KMS-11 (cell line): Measurements from ENCODE around the gene GGACT.
A peak's percentile ranks its signal among the peaks of the same experiment; 100 is the strongest.

Experiments used
- H2AFZ ChIP-seq: fragments of 200-600 bp; sonication (generic); 2 replicates; pipeline ENCODE4 v1.6.1; 2016; ENCODE audit warnings: antibody characterized with exemption, mixed run types, low read depth
- H3K27ac ChIP-seq: fragments of 200-600 bp; sonication (generic); 2 replicates; pipeline ENCODE4 v1.6.1; 2016; ENCODE audit warnings: mild to moderate bottlenecking, mixed run types
- H3K27me3 ChIP-seq: fragments of 200-600 bp; sonication (generic); 2 replicates; pipeline ENCODE4 v1.6.1; 2017; ENCODE audit warnings: mild to moderate bottlenecking, low read depth, mixed run types, moderate library complexity; ENCODE audit not compliant: insufficient read depth
- H3K36me3 ChIP-seq: fragments of 200-600 bp; sonication (generic); 2 replicates; pipeline ENCODE4 v1.6.1; 2017; ENCODE audit warnings: mild to moderate bottlenecking, mixed run types; ENCODE audit not compliant: insufficient read depth
- H3K4me1 ChIP-seq: fragments of 200-600 bp; sonication (generic); 2 replicates; pipeline ENCODE4 v1.6.1; 2016; ENCODE audit warnings: mild to moderate bottlenecking, low read depth, mixed run types; ENCODE audit not compliant: poor library complexity, severe bottlenecking
- H3K4me2 ChIP-seq: fragments of 200-600 bp; sonication (generic); 2 replicates; pipeline ENCODE4 v1.7.0; 2016; ENCODE audit warnings: mild to moderate bottlenecking, mixed run types
- H3K4me3 ChIP-seq: fragments of 200-600 bp; sonication (generic); IDR thresholded peaks from 2 replicates; pipeline ENCODE4 v1.6.1; 2017; ENCODE audit warnings: low read depth, low read length, mixed read lengths; ENCODE audit not compliant: insufficient read depth
- H3K79me2 ChIP-seq: fragments of 200-600 bp; sonication (generic); 2 replicates; pipeline ENCODE4 v1.6.1; 2016; ENCODE audit warnings: low read depth, mixed run types; ENCODE audit not compliant: insufficient read depth
- H3K9ac ChIP-seq: fragments of 200-600 bp; sonication (generic); 2 replicates; pipeline ENCODE4 v1.6.1; 2016; ENCODE audit warnings: mild to moderate bottlenecking, mixed run types
- H4K20me1 ChIP-seq: fragments of 200-600 bp; sonication (generic); 2 replicates; pipeline ENCODE4 v1.6.1; 2016; ENCODE audit warnings: mild to moderate bottlenecking, mixed run types; ENCODE audit not compliant: insufficient read depth
- CTCF ChIP-seq: fragments of 200-600 bp; sonication (generic); conservative IDR thresholded peaks from 2 replicates; pipeline ENCODE4 v1.6.1; 2017; ENCODE audit warnings: low read depth, mild to moderate bottlenecking, antibody characterized with exemption, low read length, moderate library complexity, mixed read lengths

Gene GGACT

GRCh38 chr13:100503622-100504021, 85.0 kb downstream of the GGACT start:
- Histone ChIP-seq H3K27ac (no peak overlapping the region), H4K20me1 (no peaks in the 10 kb centered on the region), H3K36me3 (no peaks in the 10 kb centered on the region), H3K4me3 (no peak overlapping the region), H3K4me1 (peaks cover 13% of the 10 kb centered on the region), H2AFZ (no peak overlapping the region), H3K9ac (no peak overlapping the region), H3K27me3 (no peaks in the 10 kb centered on the region), H3K4me2 (no peak overlapping the region), H3K79me2 (no peaks in the 10 kb centered on the region)
- no peak for TF ChIP-seq CTCF

DNA sequence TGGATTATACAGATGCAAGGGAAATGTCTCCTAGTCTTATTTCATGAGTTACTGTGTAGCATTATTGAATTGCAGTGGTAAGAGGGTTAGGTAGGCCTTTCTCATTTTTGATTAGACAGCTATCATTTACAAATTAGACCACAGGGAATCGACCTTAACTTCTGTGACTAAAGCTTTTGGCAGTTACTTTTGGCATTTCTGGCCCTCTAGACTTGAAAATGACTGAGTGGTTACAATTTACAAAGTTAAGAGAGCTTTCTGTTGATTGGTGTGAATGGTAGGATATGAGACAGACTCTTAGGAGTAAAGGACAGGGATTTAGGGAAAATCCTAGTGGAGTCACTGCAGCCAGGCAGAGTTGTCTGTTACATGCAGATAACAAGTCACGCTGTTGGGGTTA, 86.1 kb downstream of the GGACT start:
- H3K9ac ChIP-seq: no peak overlapping the region
- no peaks in the 10 kb centered on the region for H3K79me2 ChIP-seq
- peaks cover 24% of the 10 kb centered on the region for H3K4me1 ChIP-seq
- no peaks in the 10 kb centered on the region for H4K20me1 ChIP-seq
- TF ChIP-seq CTCF: no peak
- H3K36me3 ChIP-seq: no peaks in the 10 kb centered on the region
- H3K4me2 ChIP-seq: no peak overlapping the region
- no peak overlapping the region for H3K27ac ChIP-seq
- H3K27me3 ChIP-seq: no peaks in the 10 kb centered on the region
- no peak overlapping the region for H3K4me3 ChIP-seq
- H2AFZ ChIP-seq: no peak overlapping the region

- no peak for TF ChIP-seq CTCF
- H3K27me3 ChIP-seq: no peaks in the 10 kb centered on the region
- no peak overlapping the region for H3K4me3 ChIP-seq
- no peaks in the 10 kb centered on the region for H4K20me1 ChIP-seq
- H2AFZ ChIP-seq: no peak overlapping the region
- H3K4me1 ChIP-seq: peaks cover 37% of the 10 kb centered on the region
- peak overlapping the region; percentile 90 for H3K27ac ChIP-seq
- no peaks in the 10 kb centered on the region for H3K36me3 ChIP-seq
- H3K79me2 ChIP-seq: no peaks in the 10 kb centered on the region
- H3K9ac ChIP-seq: peak overlapping the region; percentile 53; the same call in 1 of the 2 replicates
- H3K4me2 ChIP-seq: peak overlapping the region; percentile 44
Measured at GRCh38 chr13:100497389-100497788, 91.2 kb downstream of the GGACT start.

GRCh38 chr13:100495455-100495854, 93.1 kb downstream of the GGACT start:
- Histone ChIP-seq H3K36me3 (no peaks in the 10 kb centered on the region), H3K27ac (no peak overlapping the region), H2AFZ (no peak overlapping the region), H3K9ac (no peak overlapping the region), H3K4me1 (peaks cover 51% of the 10 kb centered on the region), H3K4me2 (no peak overlapping the region), H3K79me2 (no peaks in the 10 kb centered on the region), H4K20me1 (no peaks in the 10 kb centered on the region), H3K4me3 (no peak overlapping the region), H3K27me3 (no peaks in the 10 kb centered on the region)
- TF ChIP-seq CTCF: no peak

GRCh38 chr13:100493418-100493817, 95.2 kb downstream of the GGACT start:
- no peaks in the 10 kb centered on the region for H3K36me3 ChIP-seq
- H4K20me1 ChIP-seq: no peaks in the 10 kb centered on the region
- H3K4me2 ChIP-seq: no peak overlapping the region
- TF ChIP-seq CTCF: no peak
- no peak overlapping the region for H3K4me3 ChIP-seq
- H3K27me3 ChIP-seq: no peaks in the 10 kb centered on the region
- no peak overlapping the region for H3K27ac ChIP-seq
- no peak overlapping the region for H2AFZ ChIP-seq
- H3K4me1 ChIP-seq: peaks cover 61% of the 10 kb centered on the region
- H3K79me2 ChIP-seq: no peaks in the 10 kb centered on the region
- H3K9ac ChIP-seq: no peak overlapping the region
